D721Med (cell line): ENCODE results near the gene DDIT3.

Experiments
- DNase-seq: peaks from one replicate; pipeline ENCODE4 v3.0.0; 2011; ENCODE audit warnings: low spot score; ENCODE audit not compliant: insufficient read length
- FAIRE-seq: peaks from 2 replicates; lab custom pipeline; 2011; peaks lifted over from hg19 to GRCh38; lab: Jason Lieb, UNC
- TF ChIP-seq, protein P1 (sequence below): IDR thresholded peaks from 2 replicates; pipeline ENCODE4 v1.5.1; 2012; ENCODE audit warnings: mild to moderate bottlenecking, control low read depth; ENCODE audit not compliant: insufficient read depth; ENCODE audit errors: missing control alignments

The DDIT3 gene

DNA sequence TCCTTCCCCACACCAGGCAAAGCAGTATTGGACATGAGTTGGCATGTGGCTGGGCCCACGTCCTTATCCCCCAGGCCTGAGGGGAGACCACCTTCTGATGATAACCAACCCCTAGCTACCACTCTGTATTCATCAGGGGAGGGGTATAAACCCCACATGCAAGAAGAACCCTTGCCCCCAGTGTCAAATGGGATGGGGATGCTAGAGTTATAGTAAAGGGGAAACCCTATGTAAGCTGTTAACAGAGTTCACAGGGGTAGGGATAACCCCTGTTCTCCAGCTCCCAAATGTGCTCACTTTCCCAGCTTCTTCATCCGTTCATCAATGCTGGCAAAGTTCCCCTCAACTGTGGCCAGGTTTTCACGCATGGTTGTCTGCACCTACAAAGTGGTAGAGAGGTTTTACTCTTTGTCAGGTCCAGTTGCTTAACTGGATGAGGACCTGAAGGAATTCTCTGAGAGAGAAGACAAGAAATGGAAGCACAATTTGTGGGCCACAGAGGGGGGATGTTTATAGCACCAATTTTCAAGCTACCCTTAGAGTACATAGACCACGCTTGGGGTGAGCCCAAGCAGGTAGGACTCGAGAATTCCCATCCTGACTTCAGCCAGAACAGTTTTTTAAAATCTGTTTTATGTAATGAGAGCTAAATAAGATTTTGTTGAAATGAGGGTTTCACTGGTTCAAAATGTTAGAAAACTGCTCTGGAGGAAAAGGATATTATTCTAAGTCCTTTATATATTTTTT lies 10.3 kb upstream of the DDIT3 start:
- FAIRE-seq (no peak), DNase-seq (no peak)
- TF ChIP-seq, protein P1, sequence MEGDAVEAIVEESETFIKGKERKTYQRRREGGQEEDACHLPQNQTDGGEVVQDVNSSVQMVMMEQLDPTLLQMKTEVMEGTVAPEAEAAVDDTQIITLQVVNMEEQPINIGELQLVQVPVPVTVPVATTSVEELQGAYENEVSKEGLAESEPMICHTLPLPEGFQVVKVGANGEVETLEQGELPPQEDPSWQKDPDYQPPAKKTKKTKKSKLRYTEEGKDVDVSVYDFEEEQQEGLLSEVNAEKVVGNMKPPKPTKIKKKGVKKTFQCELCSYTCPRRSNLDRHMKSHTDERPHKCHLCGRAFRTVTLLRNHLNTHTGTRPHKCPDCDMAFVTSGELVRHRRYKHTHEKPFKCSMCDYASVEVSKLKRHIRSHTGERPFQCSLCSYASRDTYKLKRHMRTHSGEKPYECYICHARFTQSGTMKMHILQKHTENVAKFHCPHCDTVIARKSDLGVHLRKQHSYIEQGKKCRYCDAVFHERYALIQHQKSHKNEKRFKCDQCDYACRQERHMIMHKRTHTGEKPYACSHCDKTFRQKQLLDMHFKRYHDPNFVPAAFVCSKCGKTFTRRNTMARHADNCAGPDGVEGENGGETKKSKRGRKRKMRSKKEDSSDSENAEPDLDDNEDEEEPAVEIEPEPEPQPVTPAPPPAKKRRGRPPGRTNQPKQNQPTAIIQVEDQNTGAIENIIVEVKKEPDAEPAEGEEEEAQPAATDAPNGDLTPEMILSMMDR = no peak

DNA sequence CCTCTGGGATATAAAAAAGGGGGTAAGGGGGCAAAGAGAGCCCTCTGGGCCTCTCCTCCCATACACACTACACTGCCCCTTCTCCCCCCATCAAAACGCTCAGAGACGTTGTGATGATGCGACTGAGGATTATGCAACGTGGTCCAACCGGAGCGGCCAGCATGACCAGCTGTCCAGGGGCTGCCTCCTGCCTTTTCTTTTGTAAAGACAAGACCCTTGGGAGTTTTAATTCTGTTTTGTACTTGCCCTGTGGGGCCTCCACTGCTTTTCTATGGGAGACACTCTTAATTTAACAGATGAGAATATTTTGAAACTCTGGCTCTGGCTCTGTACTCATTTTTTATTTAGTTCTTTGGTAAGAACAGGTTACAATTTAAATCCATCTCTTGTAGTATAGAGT lies 9.5 kb upstream of the DDIT3 start:
- DNase-seq (no peak), FAIRE-seq (no peak)
- TF ChIP-seq, protein P1 = no peak

DNA sequence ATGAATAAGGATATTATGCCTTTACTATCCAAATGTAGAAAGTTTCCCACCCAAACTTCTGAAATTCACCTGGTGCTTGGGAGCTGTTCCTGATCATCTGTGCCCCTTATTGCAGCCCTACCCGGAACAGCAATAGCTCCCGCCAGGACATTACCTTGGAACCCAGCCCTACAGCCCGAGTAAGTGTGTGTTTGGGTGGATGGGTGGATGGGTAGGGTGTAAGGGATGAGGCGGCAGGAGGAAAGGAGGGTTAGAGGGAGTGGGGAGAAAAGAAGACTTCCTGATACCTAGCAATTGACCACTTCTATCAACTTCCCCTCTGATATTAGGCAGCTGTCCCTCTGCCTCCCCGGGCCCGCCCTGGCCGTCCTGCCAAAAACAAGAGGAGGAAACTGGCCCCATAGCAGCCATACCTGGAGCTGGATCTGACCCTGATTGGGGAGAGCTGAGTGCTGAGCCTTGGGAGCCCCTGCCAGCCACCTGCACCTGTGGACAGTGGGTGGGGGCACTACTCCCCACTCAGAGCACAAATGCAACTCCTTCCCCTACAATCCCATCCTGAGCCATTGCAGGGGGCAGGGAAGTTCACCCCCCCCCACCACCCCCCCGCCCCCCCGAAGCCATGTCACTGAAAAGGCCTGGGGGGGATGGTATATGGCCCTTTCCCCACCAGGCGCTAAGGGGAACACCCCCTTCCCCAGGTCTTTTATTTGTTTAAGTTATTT lies 8.7 kb upstream of the DDIT3 start:
- no peak for DNase-seq
- no peak for FAIRE-seq
- TF ChIP-seq, protein P1 = no peak

DNA sequence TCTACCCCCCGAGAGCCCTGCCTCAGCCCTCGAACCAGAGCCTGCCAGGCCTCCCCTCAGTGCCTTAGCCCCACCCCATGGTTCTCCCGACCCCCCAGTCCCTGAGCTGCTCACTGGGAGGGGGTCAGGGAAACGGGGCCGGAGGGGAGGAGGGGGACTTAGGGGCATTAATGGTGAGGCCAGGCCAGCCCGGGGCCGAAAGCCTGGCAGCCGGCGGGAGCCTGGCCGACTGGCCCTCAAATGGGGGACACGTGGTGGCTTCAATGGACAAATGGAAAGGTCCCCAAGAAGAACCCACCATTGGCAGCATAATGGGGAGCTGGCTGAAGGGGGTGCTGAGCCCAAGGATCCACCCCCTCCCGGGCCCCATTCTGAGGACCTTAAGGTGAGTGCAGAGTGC lies 7.9 kb upstream of the DDIT3 start:
- no peak for DNase-seq
- no peak for FAIRE-seq

DNA sequence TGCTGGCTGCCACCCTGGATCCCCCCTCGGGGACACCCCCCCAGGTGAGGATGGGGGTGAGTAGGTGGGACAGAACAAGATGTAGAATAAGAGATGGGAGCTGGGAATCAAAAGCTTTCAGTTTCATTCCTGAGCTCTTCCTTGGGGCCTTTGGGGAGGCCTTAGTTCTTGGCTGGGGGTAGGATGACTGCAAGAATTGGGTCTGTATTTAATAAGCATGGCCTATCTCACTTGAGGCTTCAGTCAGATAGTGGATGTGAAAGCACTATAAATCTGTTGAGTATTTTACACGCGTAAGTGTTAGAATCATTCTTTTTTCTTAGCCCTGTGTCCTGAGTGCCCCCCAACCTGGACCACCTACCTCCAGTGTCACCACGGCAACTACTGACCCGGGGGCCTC lies 6.9 kb upstream of the DDIT3 start:
- FAIRE-seq = no peak

More for the DNA sequence above, 7.9 kb upstream of the DDIT3 start:
- TF ChIP-seq, protein P1 = no peak

DNA sequence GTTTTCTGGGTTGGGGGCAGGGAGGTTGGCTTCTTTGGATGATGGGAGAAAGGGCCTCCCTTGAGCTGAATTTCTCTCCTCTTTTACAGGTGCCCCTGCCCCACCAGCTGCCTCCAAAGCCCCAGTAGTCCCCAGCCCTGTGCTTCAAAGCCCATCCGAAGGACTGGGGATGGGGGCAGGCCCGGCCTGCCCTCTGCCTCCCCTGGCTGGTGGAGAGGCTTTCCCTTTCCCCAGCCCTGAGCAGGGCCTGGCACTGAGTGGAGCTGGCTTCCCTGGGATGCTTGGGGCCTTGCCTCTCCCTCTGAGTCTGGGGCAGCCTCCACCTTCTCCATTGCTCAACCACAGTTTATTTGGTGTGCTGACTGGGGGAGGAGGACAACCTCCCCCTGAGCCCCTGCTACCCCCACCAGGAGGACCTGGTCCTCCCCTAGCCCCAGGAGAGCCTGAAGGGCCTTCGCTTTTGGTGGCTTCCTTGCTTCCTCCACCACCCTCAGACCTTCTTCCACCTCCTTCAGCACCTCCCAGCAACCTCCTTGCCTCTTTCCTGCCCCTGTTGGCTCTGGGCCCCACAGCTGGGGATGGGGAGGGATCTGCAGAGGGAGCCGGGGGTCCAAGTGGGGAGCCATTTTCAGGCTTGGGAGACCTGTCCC lies 6.3 kb upstream of the DDIT3 start:
- TF ChIP-seq, protein P1 = no peak
- DNase-seq = no peak
- FAIRE-seq = no peak

More for the DNA sequence above, 6.9 kb upstream of the DDIT3 start:
- TF ChIP-seq, protein P1 = no peak
- no peak for DNase-seq
